ENCODE measurements around the gene XG. TPM values are rescaled to one million over a fixed set of nuclear protein-coding genes. Genes with fewer than 3 reads are reported as not detected.
"Not testable (repeated sequence)": the region's sequence is repeated elsewhere in the genome, so short reads cannot be mapped to it uniquely, and the experiment has no call there.

The XG gene
- total and polyA plus RNA-seq, 2 donors from 2014 or later: 0.43 to 0.50 TPM

DNA sequence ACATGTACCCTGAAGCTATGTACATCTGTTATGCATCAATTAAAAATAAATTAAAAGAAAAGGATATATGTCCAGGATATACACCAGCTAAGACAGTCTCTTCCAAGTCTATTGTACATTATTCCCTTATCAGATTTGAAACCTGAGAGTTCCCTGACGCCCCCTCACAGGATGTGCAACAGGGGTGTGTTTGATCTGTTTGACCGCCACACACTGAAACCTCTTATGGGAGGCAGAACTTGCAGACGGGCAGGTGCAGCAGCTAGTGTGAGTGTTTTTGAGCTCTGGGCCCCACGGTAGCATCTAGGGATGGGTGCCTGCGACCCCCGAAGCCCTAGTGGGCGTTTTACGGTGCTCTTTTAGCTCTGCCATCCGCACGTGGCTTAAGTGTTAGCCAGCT is 4.7 kb downstream of the XG start:
- Histone ChIP-seq H3K9me3 (ENCODE audit: control insufficient read depth in 2 of 3, insufficient read depth in 1 of 3, low read length in 3 of 3) (no peaks in the 10 kb centered on the region), H3K27ac (ENCODE audit: low read depth in 2 of 2, low read length in 2 of 2) (no peak overlapping the region), H3K36me3 (ENCODE audit: control insufficient read depth in 2 of 3, insufficient read depth in 3 of 3, low read length in 3 of 3) (no peaks in the 10 kb centered on the region), H3K4me1 (ENCODE audit: control insufficient read depth in 2 of 3, insufficient read depth in 2 of 3, low read depth in 1 of 3, low read length in 3 of 3) (no peaks in the 10 kb centered on the region), H3K4me3 (ENCODE audit: low read length in 3 of 3) (no peak overlapping the region), H3K9ac (ENCODE audit: low read length in 3 of 3) (no peak overlapping the region), H3K27me3 (ENCODE audit: control insufficient read depth, insufficient read depth, low read length) (no peaks in the 10 kb centered on the region)
- TF ChIP-seq CTCF (IDR thresholded peaks at IDR 0.05; ENCODE audit: borderline replicate concordance, extremely low read depth, insufficient read depth): no peak
- DNase-seq: no peak
- intact Hi-C loops (cut with DNase I): no loop called here
- no peak for FAIRE-seq

- Histone ChIP-seq H3K4me3 (ENCODE audit: low read length in 3 of 3) (no peak overlapping the region), H3K36me3 (ENCODE audit: control insufficient read depth in 2 of 3, insufficient read depth in 3 of 3, low read length in 3 of 3) (no peaks in the 10 kb centered on the region), H3K9ac (ENCODE audit: low read length in 3 of 3) (no peak overlapping the region), H3K27ac (ENCODE audit: low read depth in 2 of 2, low read length in 2 of 2) (no peak overlapping the region), H3K4me1 (ENCODE audit: control insufficient read depth in 2 of 3, insufficient read depth in 2 of 3, low read depth in 1 of 3, low read length in 3 of 3) (no peaks in the 10 kb centered on the region), H3K9me3 (ENCODE audit: control insufficient read depth in 2 of 3, insufficient read depth in 1 of 3, low read length in 3 of 3) (no peaks in the 10 kb centered on the region), H3K27me3 (ENCODE audit: control insufficient read depth, insufficient read depth, low read length) (no peaks in the 10 kb centered on the region)
- FAIRE-seq: no peak
- no peak for TF ChIP-seq CTCF (IDR thresholded peaks at IDR 0.05; ENCODE audit: borderline replicate concordance, extremely low read depth, insufficient read depth)
- DNase-seq: no peak
- intact Hi-C loops (cut with DNase I): no loop called here
Measured at GRCh38 chrX:2761246-2761645, 9.4 kb downstream of the XG start.

DNA sequence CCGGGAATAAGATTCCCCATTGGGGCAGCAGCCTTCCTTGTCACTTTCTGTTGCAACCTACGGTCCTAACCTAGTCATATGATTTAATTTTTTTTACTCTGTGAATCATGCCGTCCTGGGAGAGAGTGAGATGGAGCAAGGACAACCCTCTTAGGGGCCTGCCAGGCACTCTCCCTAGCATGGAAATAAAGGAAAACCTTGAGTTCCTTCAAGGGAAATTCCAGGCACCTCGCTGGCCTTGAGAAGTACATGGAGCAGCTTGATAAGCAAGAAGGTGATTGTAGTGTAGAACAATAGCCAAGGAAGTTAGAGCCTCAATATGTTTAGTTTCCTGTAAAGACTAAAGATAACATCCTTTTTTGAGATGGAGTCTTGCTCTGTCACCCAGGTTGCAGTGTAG is 10.8 kb downstream of the XG start:
- intact Hi-C loops (cut with DNase I); H3K27ac ChIP-seq (ENCODE audit: low read depth in 2 of 2, low read length in 2 of 2); H3K9ac ChIP-seq (ENCODE audit: low read length in 3 of 3); FAIRE-seq; H3K9me3 ChIP-seq (ENCODE audit: control insufficient read depth in 2 of 3, insufficient read depth in 1 of 3, low read length in 3 of 3); H3K4me1 ChIP-seq (ENCODE audit: control insufficient read depth in 2 of 3, insufficient read depth in 2 of 3, low read depth in 1 of 3, low read length in 3 of 3); DNase-seq; H3K4me3 ChIP-seq (ENCODE audit: low read length in 3 of 3); H3K27me3 ChIP-seq (ENCODE audit: control insufficient read depth, insufficient read depth, low read length); H3K36me3 ChIP-seq (ENCODE audit: control insufficient read depth in 2 of 3, insufficient read depth in 3 of 3, low read length in 3 of 3): not testable (repeated sequence)

DNA sequence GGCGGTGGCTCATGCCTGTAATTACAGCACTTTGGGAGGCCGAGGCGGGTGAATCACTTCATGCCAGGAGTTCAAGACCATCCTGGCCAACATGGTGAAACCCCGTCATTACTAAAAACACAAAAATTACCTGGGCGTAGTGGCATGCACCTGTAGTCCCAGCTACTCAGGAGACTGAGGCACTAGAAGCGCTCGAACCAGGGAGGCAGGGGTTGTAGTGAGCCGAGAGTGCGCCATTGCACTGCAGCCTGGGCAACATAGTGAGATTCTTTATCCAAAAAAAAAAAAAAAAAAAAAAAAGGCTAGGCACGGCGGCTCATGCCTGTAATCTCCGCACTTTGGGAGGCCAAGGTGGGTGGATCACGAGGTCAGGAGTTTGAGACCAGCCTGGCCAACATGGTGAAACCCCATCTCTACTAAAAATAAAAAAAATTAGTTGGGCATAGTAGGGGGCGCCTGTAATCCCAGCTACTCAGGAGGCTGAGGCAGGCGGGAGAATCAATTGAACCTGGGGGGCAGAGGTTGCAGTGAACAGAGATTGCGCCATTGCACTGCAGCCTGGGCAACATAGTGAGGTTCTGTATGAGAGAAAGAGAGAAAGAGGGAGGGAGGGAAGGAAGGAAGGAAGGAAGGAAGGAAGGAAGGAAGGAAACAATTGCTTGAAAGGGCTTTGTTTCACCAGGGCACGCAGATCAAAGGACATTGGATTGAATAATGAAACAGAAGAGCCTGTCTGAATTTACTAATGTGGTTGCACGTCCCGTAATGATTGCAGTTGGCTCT is 13.1 kb downstream of the XG start:
- intact Hi-C loops (cut with DNase I); H3K27ac ChIP-seq (ENCODE audit: low read depth in 2 of 2, low read length in 2 of 2); H3K9me3 ChIP-seq (ENCODE audit: control insufficient read depth in 2 of 3, insufficient read depth in 1 of 3, low read length in 3 of 3); H3K4me3 ChIP-seq (ENCODE audit: low read length in 3 of 3); H3K4me1 ChIP-seq (ENCODE audit: control insufficient read depth in 2 of 3, insufficient read depth in 2 of 3, low read depth in 1 of 3, low read length in 3 of 3); DNase-seq; H3K36me3 ChIP-seq (ENCODE audit: control insufficient read depth in 2 of 3, insufficient read depth in 3 of 3, low read length in 3 of 3); H3K27me3 ChIP-seq (ENCODE audit: control insufficient read depth, insufficient read depth, low read length); FAIRE-seq; H3K9ac ChIP-seq (ENCODE audit: low read length in 3 of 3): not testable (repeated sequence)
